Measurements from ENCODE around the gene TM2D3. TPM values are rescaled to one million over a fixed set of nuclear protein-coding genes. Genes with fewer than 3 reads are reported as not detected.

TM2D3 gene
- total and polyA plus RNA-seq, 7 donors = 30.4 to 69.6 (median 42.4) TPM

DNA sequence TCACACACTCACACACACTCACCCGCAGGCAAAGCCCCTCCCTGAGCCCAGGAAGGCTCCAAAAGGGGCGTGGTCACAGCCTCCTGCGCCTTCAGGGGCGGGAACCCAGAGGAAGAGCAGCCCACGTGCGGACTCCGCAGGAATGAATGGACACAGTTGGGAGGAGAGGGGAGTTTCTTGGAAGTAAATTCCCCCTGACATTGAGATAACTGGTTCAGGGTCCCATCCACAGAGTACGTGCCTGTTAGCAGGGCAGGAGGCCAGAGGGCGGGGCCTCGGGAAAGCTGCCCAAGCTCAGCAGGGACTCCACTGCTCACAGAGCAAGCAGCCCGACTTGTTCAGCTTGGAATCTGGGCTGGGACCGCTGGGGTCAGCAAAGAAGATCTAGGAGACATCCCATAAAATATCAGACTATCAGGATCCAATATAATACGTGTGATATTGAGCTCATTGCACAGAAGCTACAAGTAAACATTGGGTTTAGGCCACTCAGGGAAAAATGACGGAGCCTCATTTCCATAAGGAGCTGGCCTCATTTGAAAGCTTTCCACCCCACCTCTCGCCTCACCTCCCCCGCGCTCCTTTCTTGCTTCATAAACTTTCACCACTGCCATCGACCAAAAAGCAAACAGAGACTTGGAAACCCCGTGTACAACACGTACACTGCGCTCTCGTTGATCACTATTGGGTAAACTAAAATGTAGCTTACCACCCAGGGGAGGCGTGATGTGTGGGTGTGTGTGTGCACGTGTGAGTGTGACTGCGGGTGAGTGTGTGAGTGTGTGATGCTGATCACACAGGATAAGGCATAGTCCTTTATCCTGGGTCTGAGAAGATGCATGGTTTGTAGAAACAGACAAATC, 36.0 kb downstream of the TM2D3 start:
- no peaks in the 10 kb centered on the region for H3K9me3 ChIP-seq
- peaks cover 76% of the 10 kb centered on the region for H3K4me1 ChIP-seq
- intact Hi-C loops (cut with DNase I) = loop anchor here in 1 of 2 donors (5.0 kb wide), 2 partner anchors 114 to 169 kb away; no protein-coding TSS in a partner anchor
- peak overlapping the region; percentile 67 for H3K27ac ChIP-seq
- no peaks in the 10 kb centered on the region for H3K36me3 ChIP-seq (ENCODE audit: insufficient read depth in 1 of 2, low read depth in 1 of 2)
- DNase-seq = peak; percentile 73 to 86
- WGBS, 3 donors = 37 to 45% (median 38%) methylated on average over 25 of the region's 25 CpGs
- H3K4me3 ChIP-seq = peak overlapping the region; percentile 32
- TF ChIP-seq, protein P1, sequence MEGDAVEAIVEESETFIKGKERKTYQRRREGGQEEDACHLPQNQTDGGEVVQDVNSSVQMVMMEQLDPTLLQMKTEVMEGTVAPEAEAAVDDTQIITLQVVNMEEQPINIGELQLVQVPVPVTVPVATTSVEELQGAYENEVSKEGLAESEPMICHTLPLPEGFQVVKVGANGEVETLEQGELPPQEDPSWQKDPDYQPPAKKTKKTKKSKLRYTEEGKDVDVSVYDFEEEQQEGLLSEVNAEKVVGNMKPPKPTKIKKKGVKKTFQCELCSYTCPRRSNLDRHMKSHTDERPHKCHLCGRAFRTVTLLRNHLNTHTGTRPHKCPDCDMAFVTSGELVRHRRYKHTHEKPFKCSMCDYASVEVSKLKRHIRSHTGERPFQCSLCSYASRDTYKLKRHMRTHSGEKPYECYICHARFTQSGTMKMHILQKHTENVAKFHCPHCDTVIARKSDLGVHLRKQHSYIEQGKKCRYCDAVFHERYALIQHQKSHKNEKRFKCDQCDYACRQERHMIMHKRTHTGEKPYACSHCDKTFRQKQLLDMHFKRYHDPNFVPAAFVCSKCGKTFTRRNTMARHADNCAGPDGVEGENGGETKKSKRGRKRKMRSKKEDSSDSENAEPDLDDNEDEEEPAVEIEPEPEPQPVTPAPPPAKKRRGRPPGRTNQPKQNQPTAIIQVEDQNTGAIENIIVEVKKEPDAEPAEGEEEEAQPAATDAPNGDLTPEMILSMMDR (IDR thresholded peaks at IDR 0.05) = no peak
- H3K27me3 ChIP-seq (ENCODE audit: insufficient read depth in 3 of 3, low read length in 2 of 3) = no peaks in the 10 kb centered on the region
- ATAC-seq = peak; percentile 12 to 60 (median 48)

DNA sequence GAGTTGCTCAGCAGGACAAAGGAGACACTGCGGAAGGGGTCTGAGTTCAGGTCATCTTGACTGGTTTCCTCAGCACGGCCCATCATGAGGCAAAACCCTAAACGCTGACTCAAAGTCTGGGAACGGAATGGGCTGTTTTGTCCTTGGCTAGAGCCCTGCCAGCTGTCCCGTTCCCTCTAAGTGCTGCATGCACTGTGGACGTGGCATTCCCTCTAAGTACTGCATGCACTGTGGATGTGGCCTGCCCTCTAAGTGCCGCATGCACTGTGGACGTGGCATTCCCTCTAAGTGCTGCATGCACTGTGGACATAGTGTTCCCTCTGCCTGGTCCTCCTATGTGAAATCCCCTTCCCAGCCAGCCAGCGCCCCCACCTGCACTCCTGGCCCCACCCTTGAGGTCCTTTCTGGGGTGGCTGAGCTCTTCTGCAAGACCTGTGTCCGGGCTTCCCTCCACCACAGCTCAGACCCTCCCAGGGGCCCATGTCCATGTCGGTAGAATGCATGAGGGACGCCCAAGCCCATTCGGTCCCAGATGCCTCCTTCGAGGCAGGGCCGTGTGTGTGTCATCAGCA, 36.7 kb downstream of the TM2D3 start:
- TF ChIP-seq, protein P1 (IDR thresholded peaks at IDR 0.05) = no peak
- no peaks in the 10 kb centered on the region for H3K27me3 ChIP-seq (ENCODE audit: insufficient read depth in 3 of 3, low read length in 2 of 3)
- H3K4me1 ChIP-seq = peaks cover 75% of the 10 kb centered on the region
- ATAC-seq = peak; percentile 60 to 81 (median 79)
- no peaks in the 10 kb centered on the region for H3K36me3 ChIP-seq (ENCODE audit: insufficient read depth in 1 of 2, low read depth in 1 of 2)
- intact Hi-C loops (cut with DNase I) = loop anchor here in 1 of 2 donors (5.0 kb wide), 2 partner anchors 113 to 168 kb away; no protein-coding TSS in a partner anchor
- peak; percentile 64 to 87 for DNase-seq
- H3K9me3 ChIP-seq = no peaks in the 10 kb centered on the region
- 27 to 44% (median 35%) methylated on average over 15 of the region's 15 CpGs for WGBS, 3 donors
- H3K4me3 ChIP-seq = peak overlapping the region; percentile 32
- H3K27ac ChIP-seq = peak overlapping the region; percentile 67

DNA sequence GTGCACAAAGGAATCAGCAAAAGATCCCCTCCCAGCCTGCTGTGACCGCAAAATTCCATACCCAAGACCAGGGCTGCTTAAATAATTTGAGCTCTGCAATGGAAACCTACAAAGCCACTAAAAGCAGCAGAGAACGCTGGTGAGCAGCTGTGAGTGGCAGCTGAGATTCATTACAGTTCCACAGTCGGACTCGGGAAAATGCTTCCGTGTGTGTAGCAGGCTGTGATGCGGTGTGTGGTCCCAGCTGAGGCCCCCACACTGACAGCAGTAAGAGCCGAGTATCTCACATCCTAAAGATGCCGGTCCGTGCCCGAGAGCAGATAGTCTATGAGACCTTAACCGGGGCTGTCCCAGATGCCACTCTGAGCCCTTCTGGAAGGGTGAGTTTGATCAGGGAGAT, 37.4 kb downstream of the TM2D3 start:
- DNase-seq (no peak), ATAC-seq (no peak)
- intact Hi-C loops (cut with DNase I) = loop anchor here (5.0 kb wide), 3 partner anchors 33 to 167 kb away; no protein-coding TSS in a partner anchor
- H3K9me3 ChIP-seq = no peaks in the 10 kb centered on the region
- WGBS, 3 donors = 59 to 85% (median 63%) methylated on average over 11 of the region's 11 CpGs
- H3K27ac ChIP-seq = peak overlapping the region; percentile 67
- no peaks in the 10 kb centered on the region for H3K36me3 ChIP-seq (ENCODE audit: insufficient read depth in 1 of 2, low read depth in 1 of 2)
- H3K4me1 ChIP-seq = peaks cover 75% of the 10 kb centered on the region
- no peak overlapping the region for H3K4me3 ChIP-seq
- TF ChIP-seq, protein P1 (IDR thresholded peaks at IDR 0.05) = no peak
- no peaks in the 10 kb centered on the region for H3K27me3 ChIP-seq (ENCODE audit: insufficient read depth in 3 of 3, low read length in 2 of 3)

DNA sequence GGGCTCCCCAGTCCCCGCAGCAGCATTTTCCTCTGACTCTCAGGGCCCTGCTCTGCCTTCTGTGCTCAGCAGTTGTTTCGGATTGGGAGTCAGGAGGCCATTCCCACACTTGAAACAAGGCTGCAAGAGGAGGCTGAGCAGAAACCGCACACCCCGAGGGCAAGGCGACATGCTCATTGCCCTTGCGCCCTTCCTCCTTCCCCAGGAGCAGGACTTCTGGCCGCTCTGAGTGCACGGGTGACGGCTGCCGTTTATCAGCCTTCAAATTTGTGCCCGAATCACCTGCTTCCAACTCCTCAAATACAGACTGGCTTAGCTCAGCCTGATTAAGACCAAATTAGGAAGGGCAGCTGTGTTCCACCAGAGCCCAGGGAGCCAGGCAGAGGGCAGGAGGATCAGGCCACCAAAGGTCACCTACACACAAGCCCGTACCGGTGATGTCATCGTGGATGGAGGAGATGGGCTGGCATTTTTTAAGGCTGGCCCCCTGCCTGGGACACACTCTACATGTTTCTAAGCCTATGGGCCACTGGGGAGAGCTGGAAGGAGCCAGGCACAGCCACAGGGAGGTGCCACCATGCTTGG, 38.1 kb downstream of the TM2D3 start:
- TF ChIP-seq, protein P1 (IDR thresholded peaks at IDR 0.05) = no peak
- Histone ChIP-seq H3K4me3 (no peak overlapping the region), H3K4me1 (peaks cover 69% of the 10 kb centered on the region), H3K27ac (peak overlapping the region; percentile 67), H3K9me3 (no peaks in the 10 kb centered on the region), H3K27me3 (ENCODE audit: insufficient read depth in 3 of 3, low read length in 2 of 3) (no peaks in the 10 kb centered on the region), H3K36me3 (ENCODE audit: insufficient read depth in 1 of 2, low read depth in 1 of 2) (no peaks in the 10 kb centered on the region)
- intact Hi-C loops (cut with DNase I) = loop anchor here in 1 of 2 donors (5.0 kb wide), 1 partner anchor 33 kb away; no protein-coding TSS in a partner anchor
- WGBS, 3 donors = 38 to 70% (median 50%) methylated on average over 14 of the region's 14 CpGs
- ATAC-seq (peak in 3 of 4 donors; percentile 2 to 14 (median 9)), DNase-seq (peak in 1 of 2 donors; percentile 56)

Data from psoas muscle (tissue), 8 donors.